GF-D8 (cell line): Measurements from ENCODE around the gene LPIN1.
"Not testable (repeated sequence)": the region's sequence is repeated elsewhere in the genome, so short reads cannot be mapped to it uniquely, and the experiment has no call there.

Experiments used
- DNase-seq: peaks from one replicate; lab custom pipeline; 2025; lab: John Stamatoyannopoulos, UW

Gene LPIN1

GRCh38 chr2:11835403-11835802, 89.0 kb downstream of the LPIN1 start:
- no peak for DNase-seq

GRCh38 chr2:11836647-11837219, 90.3 kb downstream of the LPIN1 start:
- DNase-seq, result no peak

- DNase-seq, result no peak
Observed at GRCh38 chr2:11837875-11838734, 91.7 kb downstream of the LPIN1 start.

- DNase-seq, result no peak
Observed at GRCh38 chr2:11839916-11840315, 93.5 kb downstream of the LPIN1 start.

GRCh38 chr2:11842336-11842735, 95.9 kb downstream of the LPIN1 start:
- DNase-seq, result no peak

GRCh38 chr2:11844798-11845197, 98.4 kb downstream of the LPIN1 start:
- not testable (repeated sequence) for DNase-seq

GRCh38 chr2:11847935-11848334, 101.5 kb downstream of the LPIN1 start:
- not testable (repeated sequence) for DNase-seq

GRCh38 chr2:11850082-11850481, 103.7 kb downstream of the LPIN1 start:
- DNase-seq, result no peak

- no peak for DNase-seq
Observed at GRCh38 chr2:11852526-11853196, 106.2 kb downstream of the LPIN1 start.

GRCh38 chr2:11853197-11853588, 106.8 kb downstream of the LPIN1 start:
- no peak for DNase-seq

GRCh38 chr2:11855064-11855760, 108.8 kb downstream of the LPIN1 start:
- no peak for DNase-seq

GRCh38 chr2:11856095-11856494, 109.7 kb downstream of the LPIN1 start:
- DNase-seq, result peak; percentile 34

- DNase-seq, result peak; percentile 60
Observed at GRCh38 chr2:11858883-11859282, 112.5 kb downstream of the LPIN1 start.

- DNase-seq, result not testable (repeated sequence)
Observed at GRCh38 chr2:11859975-11860374, 113.5 kb downstream of the LPIN1 start.

- DNase-seq, result no peak
Observed at GRCh38 chr2:11861044-11861443, 114.6 kb downstream of the LPIN1 start.

- no peak for DNase-seq
Observed at GRCh38 chr2:11862049-11862448, 115.6 kb downstream of the LPIN1 start.

GRCh38 chr2:11863103-11863502, 116.7 kb downstream of the LPIN1 start:
- no peak for DNase-seq

GRCh38 chr2:11863513-11864328, 117.3 kb downstream of the LPIN1 start:
- no peak for DNase-seq

GRCh38 chr2:11864724-11865123, 118.3 kb downstream of the LPIN1 start:
- DNase-seq, result no peak

- DNase-seq, result no peak
Observed at GRCh38 chr2:11865378-11865777, 118.9 kb downstream of the LPIN1 start.

GRCh38 chr2:11865805-11866204, 119.4 kb downstream of the LPIN1 start:
- no peak for DNase-seq
